GM19397 (cell line): ENCODE measurements around the gene BAG5.
"Not testable (repeated sequence)": the region's sequence is repeated elsewhere in the genome, so short reads cannot be mapped to it uniquely, and the experiment has no call there.

ENCODE experiments used
- ATAC-seq: cut with Tn5 transposase; IDR thresholded peaks from one replicate; pipeline ENCODE4 v1.9.1; 2021; ENCODE audit warnings: mild to moderate bottlenecking, moderate library complexity; ENCODE audit not compliant: unreplicated experiment

The BAG5 gene

GRCh38 chr14:103535081-103535890, 27.2 kb downstream of the BAG5 start:
- ATAC-seq, result no peak

GRCh38 chr14:103534576-103535061, 27.8 kb downstream of the BAG5 start:
- ATAC-seq, result no peak

- ATAC-seq, result no peak
Measured at GRCh38 chr14:103533999-103534575, 28.4 kb downstream of the BAG5 start.

GRCh38 chr14:103533137-103533998, 29.1 kb downstream of the BAG5 start:
- no peak for ATAC-seq

- ATAC-seq, result no peak
Measured at GRCh38 chr14:103532216-103533136, 30.0 kb downstream of the BAG5 start.

GRCh38 chr14:103531421-103532215, 30.8 kb downstream of the BAG5 start:
- ATAC-seq, result no peak

- no peak for ATAC-seq
Measured at GRCh38 chr14:103530831-103531230, 31.6 kb downstream of the BAG5 start.

GRCh38 chr14:103530390-103530789, 32.1 kb downstream of the BAG5 start:
- no peak for ATAC-seq

GRCh38 chr14:103529383-103530365, 32.8 kb downstream of the BAG5 start:
- ATAC-seq, result no peak

GRCh38 chr14:103528587-103529382, 33.7 kb downstream of the BAG5 start, which contains the start of gene TRMT61A:
Gene TRMT61A, plus strand, starts transcription at chr14:103529196. Its CDS starts 783 bp downstream, at chr14:103529979.
- ATAC-seq, result no peak

- no peak for ATAC-seq
Measured at GRCh38 chr14:103528146-103528586, 34.3 kb downstream of the BAG5 start.

- peak; percentile 57 for ATAC-seq
Measured at GRCh38 chr14:103527408-103528145, 34.9 kb downstream of the BAG5 start.

- no peak for ATAC-seq
Measured at GRCh38 chr14:103526914-103527248, 35.6 kb downstream of the BAG5 start.

GRCh38 chr14:103526247-103526913, 36.1 kb downstream of the BAG5 start:
- no peak for ATAC-seq

GRCh38 chr14:103525430-103526246, 36.8 kb downstream of the BAG5 start:
- ATAC-seq, result not testable (repeated sequence)
